Osteoblast (primary cell): ENCODE results near the gene STARD3. TPM values are rescaled to one million over a fixed set of nuclear protein-coding genes. Genes with fewer than 3 reads are reported as not detected.

Source experiments
- DNase-seq: peaks from one replicate; pipeline ENCODE4 v3.0.0; 2011; ENCODE audit warnings: low spot score, mixed read lengths; ENCODE audit not compliant: insufficient read length; ENCODE audit errors: missing footprints
- H2AFZ ChIP-seq: 2 replicates; pipeline ENCODE4 v1.6.0; 2011; ENCODE audit warnings: mild to moderate bottlenecking, low read length
- H3K27ac ChIP-seq: 2 replicates; pipeline ENCODE4 v1.5.1; 2011; ENCODE audit warnings: mild to moderate bottlenecking, low read depth, low read length, moderate library complexity
- H3K27me3 ChIP-seq: 2 replicates; pipeline ENCODE4 v1.6.0; 2012; ENCODE audit warnings: mild to moderate bottlenecking, control low read depth, inconsistent platforms, low read length, moderate library complexity; ENCODE audit not compliant: insufficient read depth
- H3K36me3 ChIP-seq: 2 replicates; pipeline ENCODE4 v1.5.1; 2011; ENCODE audit warnings: mild to moderate bottlenecking, low read length, control low read depth, moderate library complexity; ENCODE audit not compliant: insufficient read depth
- H3K4me1 ChIP-seq: 2 replicates; pipeline ENCODE4 v1.5.1; 2011; ENCODE audit warnings: mild to moderate bottlenecking, low read length, control low read depth, moderate library complexity; ENCODE audit not compliant: insufficient read depth
- H3K4me2 ChIP-seq: 2 replicates; pipeline ENCODE4 v1.6.0; 2011; ENCODE audit warnings: mild to moderate bottlenecking, low read length; ENCODE audit not compliant: insufficient read depth
- H3K4me3 ChIP-seq: fragments of 200-600 bp; sonication (generic); 3 replicates; pipeline ENCODE4 v1.5.1; 2012; ENCODE audit warnings: mild to moderate bottlenecking, low read length, inconsistent platforms; ENCODE audit not compliant: insufficient read depth
- H3K79me2 ChIP-seq: 2 replicates; pipeline ENCODE4 v1.6.0; 2012; ENCODE audit warnings: mild to moderate bottlenecking, low read length, control low read depth, inconsistent platforms; ENCODE audit not compliant: insufficient read depth
- H3K9me3 ChIP-seq: 2 replicates; pipeline ENCODE4 v1.5.1; 2011; ENCODE audit warnings: low read depth, low read length, control low read depth
- H4K20me1 ChIP-seq: 2 replicates; pipeline ENCODE4 v1.6.0; 2012; ENCODE audit warnings: mild to moderate bottlenecking, low read length, control low read depth; ENCODE audit not compliant: insufficient read depth
- total RNA-seq: library from RNA; depleted of rRNA; stranded (reverse); fragments of >200 nt; gene quantifications from 2 replicates; pipeline ENCODE4 v1.2.3, GENCODE V29; 2012
- TF ChIP-seq, protein P1 (sequence below): IDR thresholded peaks from 2 replicates; pipeline ENCODE4 v1.5.1; 2011; ENCODE audit warnings: mild to moderate bottlenecking, low read depth, low read length, moderate library complexity; ENCODE audit errors: extremely low read depth

Gene STARD3
- total RNA-seq, 1 donor = 35.8 TPM

DNA sequence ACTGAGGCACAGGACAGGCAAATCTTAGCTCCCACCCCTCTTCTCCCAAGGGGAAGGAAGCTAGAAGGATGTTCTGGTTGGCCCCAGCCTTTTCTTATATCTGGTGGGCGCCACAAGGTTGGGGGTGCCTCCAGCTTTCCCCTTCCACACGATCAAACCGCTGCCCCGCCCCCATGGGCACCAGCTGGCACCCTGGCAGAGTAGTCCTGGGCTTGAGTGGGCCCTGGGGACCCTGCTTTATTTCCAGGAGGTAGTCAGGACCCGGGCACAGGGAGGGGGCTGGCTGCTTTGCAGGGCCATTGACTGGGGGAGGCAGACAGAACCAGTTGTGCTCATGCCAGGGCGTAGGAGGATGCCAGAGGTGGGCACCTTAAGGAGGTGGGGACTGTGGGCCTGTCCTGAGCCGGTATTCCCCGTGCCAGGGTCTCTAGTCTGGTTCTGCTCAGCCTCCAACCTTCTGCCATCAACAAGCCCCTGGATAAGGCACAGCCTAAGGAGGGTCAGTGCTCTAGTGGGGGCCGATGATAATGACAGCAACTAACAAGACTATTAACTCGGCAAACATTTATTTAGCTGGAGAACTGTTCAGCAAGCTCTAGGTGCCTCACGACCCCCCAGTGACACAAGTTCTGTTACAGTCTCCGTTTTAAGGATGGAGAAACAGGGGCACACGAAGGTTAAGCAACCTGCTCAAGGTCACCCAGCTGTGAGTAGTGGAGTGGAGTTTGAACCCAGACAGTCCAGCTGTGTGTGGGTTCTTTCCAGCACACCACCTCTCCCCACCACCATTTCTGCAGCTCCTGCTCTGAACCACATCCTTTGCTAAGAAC, 17.8 kb upstream of the STARD3 start:
- Histone ChIP-seq H3K9me3 (no peaks in the 10 kb centered on the region), H2AFZ (no peak overlapping the region), H3K27ac (no peak overlapping the region), H3K36me3 (no peaks in the 10 kb centered on the region), H3K4me3 (peak overlapping the region; percentile 72), H3K4me1 (peaks cover 5% of the 10 kb centered on the region), H3K27me3 (peaks cover 21% of the 10 kb centered on the region), H3K4me2 (peak overlapping the region; percentile 95), H3K79me2 (no peaks in the 10 kb centered on the region), H4K20me1 (peaks cover 4% of the 10 kb centered on the region)
- TF ChIP-seq, protein P1, sequence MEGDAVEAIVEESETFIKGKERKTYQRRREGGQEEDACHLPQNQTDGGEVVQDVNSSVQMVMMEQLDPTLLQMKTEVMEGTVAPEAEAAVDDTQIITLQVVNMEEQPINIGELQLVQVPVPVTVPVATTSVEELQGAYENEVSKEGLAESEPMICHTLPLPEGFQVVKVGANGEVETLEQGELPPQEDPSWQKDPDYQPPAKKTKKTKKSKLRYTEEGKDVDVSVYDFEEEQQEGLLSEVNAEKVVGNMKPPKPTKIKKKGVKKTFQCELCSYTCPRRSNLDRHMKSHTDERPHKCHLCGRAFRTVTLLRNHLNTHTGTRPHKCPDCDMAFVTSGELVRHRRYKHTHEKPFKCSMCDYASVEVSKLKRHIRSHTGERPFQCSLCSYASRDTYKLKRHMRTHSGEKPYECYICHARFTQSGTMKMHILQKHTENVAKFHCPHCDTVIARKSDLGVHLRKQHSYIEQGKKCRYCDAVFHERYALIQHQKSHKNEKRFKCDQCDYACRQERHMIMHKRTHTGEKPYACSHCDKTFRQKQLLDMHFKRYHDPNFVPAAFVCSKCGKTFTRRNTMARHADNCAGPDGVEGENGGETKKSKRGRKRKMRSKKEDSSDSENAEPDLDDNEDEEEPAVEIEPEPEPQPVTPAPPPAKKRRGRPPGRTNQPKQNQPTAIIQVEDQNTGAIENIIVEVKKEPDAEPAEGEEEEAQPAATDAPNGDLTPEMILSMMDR = no peak
- no peak for DNase-seq

DNA sequence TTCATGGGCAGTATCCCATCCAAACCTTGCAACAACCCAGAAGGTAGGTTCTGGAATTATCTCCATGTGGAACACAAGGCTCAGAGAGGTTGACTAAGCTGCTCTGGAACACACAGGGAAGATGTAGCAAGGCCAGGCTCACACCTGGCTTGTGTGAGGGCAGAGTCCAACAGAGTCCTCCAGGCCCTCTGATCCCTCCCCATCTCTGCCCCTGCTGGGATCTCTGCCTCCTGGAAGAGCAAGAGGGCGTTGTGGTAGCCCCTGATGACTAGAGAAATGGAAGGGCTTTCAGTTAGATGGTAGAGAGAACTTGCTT, 17.2 kb upstream of the STARD3 start:
- DNase-seq = no peak
- Histone ChIP-seq H3K4me1 (peaks cover 5% of the 10 kb centered on the region), H3K4me2 (no peak overlapping the region), H3K9me3 (no peaks in the 10 kb centered on the region), H3K27ac (no peak overlapping the region), H3K27me3 (peaks cover 21% of the 10 kb centered on the region), H3K4me3 (no peak overlapping the region), H4K20me1 (peaks cover 4% of the 10 kb centered on the region), H3K79me2 (no peaks in the 10 kb centered on the region), H3K36me3 (no peaks in the 10 kb centered on the region), H2AFZ (no peak overlapping the region)
- TF ChIP-seq, protein P1 = no peak

DNA sequence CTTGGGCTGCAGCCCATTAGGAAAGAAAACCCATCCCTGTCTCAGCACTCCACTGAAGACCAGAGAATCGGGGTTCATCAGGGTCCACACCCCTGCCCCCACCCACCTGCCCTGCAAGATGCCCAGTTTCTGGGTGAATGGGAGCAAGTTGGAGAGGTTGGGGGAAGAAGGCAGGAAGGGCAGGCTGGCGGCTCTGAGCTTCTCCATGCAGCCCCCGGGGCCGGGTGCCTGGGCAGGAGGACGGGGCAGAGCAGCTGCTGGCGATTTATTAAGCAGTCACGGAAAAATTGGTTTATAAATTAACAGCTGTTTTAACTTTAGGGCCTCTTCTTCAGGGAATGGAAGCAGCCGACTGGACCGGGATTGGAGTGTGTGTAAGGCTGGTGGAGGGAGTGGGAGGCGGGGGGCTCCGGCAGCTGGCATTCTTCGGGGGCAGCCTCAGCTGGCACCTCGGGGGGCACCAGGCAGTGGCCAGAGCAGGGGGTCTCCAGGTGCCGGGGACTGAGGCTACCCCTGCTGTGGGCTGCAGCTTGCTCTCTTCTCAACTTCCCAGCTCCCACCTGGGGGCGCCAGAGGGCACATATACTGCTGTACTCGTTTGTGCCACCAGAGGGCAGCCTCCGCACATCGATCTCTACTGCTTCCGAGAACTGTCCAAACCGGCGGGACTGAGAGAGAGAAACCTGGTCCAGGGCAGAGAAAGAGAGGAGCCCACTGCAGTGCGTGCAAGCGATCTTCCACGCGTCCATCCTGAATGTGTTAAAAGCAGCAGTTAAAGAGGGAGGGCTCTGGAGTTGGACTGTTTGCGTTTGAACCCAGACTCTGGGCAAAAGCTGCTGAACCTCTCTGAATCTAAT, 15.2 kb upstream of the STARD3 start:
- Histone ChIP-seq H3K79me2 (no peaks in the 10 kb centered on the region), H3K4me1 (peaks cover 5% of the 10 kb centered on the region), H4K20me1 (peaks cover 4% of the 10 kb centered on the region), H3K4me2 (peak overlapping the region; percentile 81), H3K4me3 (peak overlapping the region; percentile 44), H3K9me3 (no peaks in the 10 kb centered on the region), H2AFZ (peak overlapping the region; percentile 70), H3K36me3 (no peaks in the 10 kb centered on the region), H3K27ac (no peak overlapping the region), H3K27me3 (peaks cover 30% of the 10 kb centered on the region)
- TF ChIP-seq, protein P1 = peak; percentile 100
- DNase-seq = peak; percentile 98

DNA sequence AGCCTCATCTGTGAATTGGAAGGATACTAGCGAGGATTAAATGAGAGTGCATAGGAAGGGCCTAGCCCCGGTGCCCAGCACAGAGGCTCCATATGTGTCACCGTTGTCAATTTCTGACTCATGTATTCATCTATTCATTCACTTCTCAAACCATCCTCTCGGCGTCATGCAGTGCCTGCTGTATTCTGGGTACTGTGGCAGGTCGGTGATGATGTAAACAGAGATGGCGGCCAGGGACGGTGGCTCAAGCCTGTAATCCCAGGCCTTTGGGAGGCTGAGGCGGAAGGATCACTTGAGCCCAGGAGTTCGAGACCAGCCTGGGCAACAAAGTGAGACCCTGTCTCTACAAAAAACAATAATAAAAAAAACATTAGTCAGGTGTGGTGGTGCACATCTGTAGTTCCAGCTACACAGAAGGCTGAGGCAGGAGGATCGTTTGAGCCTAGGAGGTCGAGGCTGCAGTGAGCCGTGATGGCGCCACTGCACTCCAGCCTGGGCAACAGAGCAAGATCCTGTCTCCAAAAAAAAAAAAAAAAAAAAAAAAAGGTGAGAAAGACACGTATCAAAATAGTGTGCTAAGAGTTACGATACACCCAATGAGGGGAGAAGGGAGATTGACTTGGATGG, 14.5 kb upstream of the STARD3 start:
- no peak for DNase-seq
- peaks cover 4% of the 10 kb centered on the region for H4K20me1 ChIP-seq
- no peak overlapping the region for H3K27ac ChIP-seq
- H3K9me3 ChIP-seq = no peaks in the 10 kb centered on the region
- peaks cover 37% of the 10 kb centered on the region for H3K27me3 ChIP-seq
- peak overlapping the region; percentile 81 for H3K4me2 ChIP-seq
- H3K4me3 ChIP-seq = peak overlapping the region; percentile 44
- peaks cover 5% of the 10 kb centered on the region for H3K4me1 ChIP-seq
- H2AFZ ChIP-seq = peak overlapping the region; percentile 70
- H3K36me3 ChIP-seq = no peaks in the 10 kb centered on the region
- TF ChIP-seq, protein P1 = no peak
- no peaks in the 10 kb centered on the region for H3K79me2 ChIP-seq
